ENCODE data around the gene VASH2.
"Not testable (repeated sequence)": the region's sequence is repeated elsewhere in the genome, so short reads cannot be mapped to it uniquely, and the experiment has no call there.

VASH2 gene

GRCh38 chr1:212957546-212957945, 7.2 kb downstream of the VASH2 start:
- no peak for DNase-seq (ENCODE audit: low read depth, low spot score)

GRCh38 chr1:212958175-212958574, 7.8 kb downstream of the VASH2 start:
- DNase-seq (ENCODE audit: low read depth, low spot score): peak; percentile 68

- no peak for DNase-seq (ENCODE audit: low read depth, low spot score)
Measured at GRCh38 chr1:212959266-212960220, 9.2 kb downstream of the VASH2 start.

GRCh38 chr1:212960932-212961331, 10.6 kb downstream of the VASH2 start:
- DNase-seq (ENCODE audit: low read depth, low spot score): no peak

GRCh38 chr1:212962509-212962908, 12.2 kb downstream of the VASH2 start:
- DNase-seq (ENCODE audit: low read depth, low spot score): no peak

- DNase-seq (ENCODE audit: low read depth, low spot score): peak; percentile 3
Measured at GRCh38 chr1:212964102-212964501, 13.8 kb downstream of the VASH2 start.

GRCh38 chr1:212964993-212965392, 14.7 kb downstream of the VASH2 start:
- DNase-seq (ENCODE audit: low read depth, low spot score): not testable (repeated sequence)

GRCh38 chr1:212966616-212967015, 16.3 kb downstream of the VASH2 start:
- no peak for DNase-seq (ENCODE audit: low read depth, low spot score)

GRCh38 chr1:212967801-212968200, 17.5 kb downstream of the VASH2 start:
- DNase-seq (ENCODE audit: low read depth, low spot score): peak; percentile 76

- no peak for DNase-seq (ENCODE audit: low read depth, low spot score)
Measured at GRCh38 chr1:212968368-212968863, 18.1 kb downstream of the VASH2 start.

GRCh38 chr1:212970085-212970484, 19.7 kb downstream of the VASH2 start:
- DNase-seq (ENCODE audit: low read depth, low spot score): no peak

GRCh38 chr1:212971312-212971711, 21.0 kb downstream of the VASH2 start:
- no peak for DNase-seq (ENCODE audit: low read depth, low spot score)

GRCh38 chr1:212973426-212973825, 23.1 kb downstream of the VASH2 start:
- no peak for DNase-seq (ENCODE audit: low read depth, low spot score)

- no peak for DNase-seq (ENCODE audit: low read depth, low spot score)
Measured at GRCh38 chr1:212973899-212974298, 23.6 kb downstream of the VASH2 start.

GRCh38 chr1:212974711-212975110, 24.4 kb downstream of the VASH2 start:
- no peak for DNase-seq (ENCODE audit: low read depth, low spot score)

- DNase-seq (ENCODE audit: low read depth, low spot score): no peak
Measured at GRCh38 chr1:212975111-212975918, 25.0 kb downstream of the VASH2 start.

- DNase-seq (ENCODE audit: low read depth, low spot score): no peak
Measured at GRCh38 chr1:212976586-212976985, 26.2 kb downstream of the VASH2 start.

- DNase-seq (ENCODE audit: low read depth, low spot score): no peak
Measured at GRCh38 chr1:212977781-212978645, 27.7 kb downstream of the VASH2 start.

GRCh38 chr1:212979340-212980122, 29.2 kb downstream of the VASH2 start:
- no peak for DNase-seq (ENCODE audit: low read depth, low spot score)

- DNase-seq (ENCODE audit: low read depth, low spot score): no peak
Measured at GRCh38 chr1:212980123-212980785, 29.9 kb downstream of the VASH2 start.
